T-helper 2 cell treated with Interferon-gamma antibody and Interleukin-4, amounts not matched to agents 100 ng/mL and 5 ng/mL, for 36 hours (primary cell): ENCODE measurements around the gene KCNJ15. TPM values are rescaled to one million over a fixed set of nuclear protein-coding genes. Genes with fewer than 3 reads are reported as not detected.

Source experiments
- intact Hi-C: fragments of 100-400 bp; cut with micrococcal nuclease; formaldehyde crosslinking; loops from one replicate; pipeline ENCODE4 v1.15.1; 2023
- total RNA-seq: library from RNA; stranded (reverse); gene quantifications from 2 replicates; pipeline ENCODE4 v1.2.3, GENCODE V29; 2022

The KCNJ15 gene
- total RNA-seq, 1 donor from 2014 or later = 0.05 TPM

GRCh38 chr21:38351176-38351959 lies 94.6 kb downstream of the KCNJ15 start:
- intact Hi-C loops = loop anchor here (10.0 kb wide), 1 partner anchor 637 kb away; no protein-coding TSS in a partner anchor

DNA sequence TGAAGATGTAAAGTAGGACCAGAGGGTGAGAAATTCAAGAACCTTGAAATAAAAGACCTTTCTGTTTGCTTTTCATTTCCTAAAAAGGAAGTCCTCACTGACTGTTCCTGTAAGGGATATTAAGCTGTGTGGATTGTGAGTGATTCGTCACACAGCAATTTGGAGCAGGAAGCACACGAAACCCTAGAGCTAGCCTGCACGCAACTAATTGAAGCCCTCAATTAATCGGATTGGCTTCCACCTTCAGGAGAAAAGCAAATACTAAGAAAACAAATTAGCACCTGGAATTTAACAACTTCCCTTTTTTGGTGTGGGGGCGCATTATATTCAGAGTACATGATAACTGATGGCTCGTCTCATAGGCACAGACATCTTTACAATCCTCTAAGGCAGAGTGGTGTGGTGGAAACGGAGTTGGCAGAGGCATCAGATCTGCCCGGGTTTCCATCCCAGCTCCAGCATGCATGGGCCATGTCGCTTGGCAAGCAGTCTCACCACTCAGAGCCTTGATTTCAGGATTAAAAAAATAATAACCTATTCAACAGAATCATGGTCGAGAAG lies 95.2 kb downstream of the KCNJ15 start:
- intact Hi-C loops = loop anchor here (1.0 to 10.0 kb wide), 2 partner anchors 133 to 637 kb away; no protein-coding TSS in a partner anchor

DNA sequence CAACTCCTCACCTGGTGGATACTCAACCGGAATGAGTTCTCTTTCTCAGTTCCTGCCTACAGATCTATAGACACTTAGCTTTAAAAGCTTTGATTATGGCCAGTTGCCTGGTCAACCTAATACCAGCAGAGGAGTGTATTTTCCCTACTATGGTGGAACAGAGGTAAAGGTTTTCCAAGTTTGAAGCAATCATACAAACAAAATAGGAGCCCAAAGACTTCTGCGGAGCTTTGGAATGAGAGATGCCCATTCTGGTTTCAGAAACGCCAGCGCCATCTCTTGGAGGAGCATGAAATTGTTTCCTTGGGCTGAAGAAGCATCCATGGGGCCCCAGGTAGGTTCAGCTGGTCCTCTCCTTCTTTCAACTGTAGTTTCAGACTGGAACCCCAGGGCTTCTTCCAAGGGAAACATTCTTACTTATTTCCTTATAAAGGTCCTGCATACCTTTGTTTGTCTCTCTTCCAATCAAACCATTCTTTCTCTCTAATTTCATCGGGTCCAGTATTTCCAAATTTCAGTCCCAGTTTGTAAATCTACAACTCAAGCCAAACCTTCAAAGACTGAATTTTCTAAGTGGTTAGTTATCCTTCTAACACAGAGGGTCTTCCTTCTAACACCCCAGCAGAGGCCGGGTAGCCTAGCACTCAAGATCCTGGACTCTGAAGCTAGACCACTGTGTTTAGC lies 95.9 kb downstream of the KCNJ15 start:
- intact Hi-C loops = loop anchor here (1.0 to 10.0 kb wide), 2 partner anchors 133 to 638 kb away; no protein-coding TSS in a partner anchor

- intact Hi-C loops = loop anchor here (10.0 kb wide), 1 partner anchor 639 kb away; no protein-coding TSS in a partner anchor
Observed at GRCh38 chr21:38354231-38354630, 97.4 kb downstream of the KCNJ15 start.

GRCh38 chr21:38354746-38355145 lies 98.0 kb downstream of the KCNJ15 start:
- intact Hi-C loops = loop anchor here (10.0 kb wide), 1 partner anchor 640 kb away; no protein-coding TSS in a partner anchor

DNA sequence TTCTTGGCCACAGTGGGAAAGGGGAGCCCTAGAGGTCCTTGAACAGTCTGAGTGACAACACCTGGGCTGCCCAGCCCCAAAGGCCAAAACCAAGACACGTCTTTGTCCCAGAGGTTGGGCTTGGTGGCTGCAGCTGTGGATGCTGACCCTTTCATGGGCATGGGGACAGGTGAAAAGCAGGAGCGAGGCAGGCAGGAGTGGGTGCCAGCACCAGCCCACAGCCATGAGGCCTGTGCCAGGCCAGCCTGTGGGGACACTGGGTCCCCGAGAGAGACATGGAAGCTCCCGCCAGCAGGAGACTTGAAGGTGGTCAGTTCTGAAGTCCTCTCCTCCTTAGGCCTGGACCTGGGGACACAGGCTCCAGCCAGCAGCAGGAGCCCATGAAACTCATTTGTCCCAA lies 98.6 kb downstream of the KCNJ15 start:
- intact Hi-C loops = loop anchor here (10.0 kb wide), 1 partner anchor 641 kb away; no protein-coding TSS in a partner anchor

DNA sequence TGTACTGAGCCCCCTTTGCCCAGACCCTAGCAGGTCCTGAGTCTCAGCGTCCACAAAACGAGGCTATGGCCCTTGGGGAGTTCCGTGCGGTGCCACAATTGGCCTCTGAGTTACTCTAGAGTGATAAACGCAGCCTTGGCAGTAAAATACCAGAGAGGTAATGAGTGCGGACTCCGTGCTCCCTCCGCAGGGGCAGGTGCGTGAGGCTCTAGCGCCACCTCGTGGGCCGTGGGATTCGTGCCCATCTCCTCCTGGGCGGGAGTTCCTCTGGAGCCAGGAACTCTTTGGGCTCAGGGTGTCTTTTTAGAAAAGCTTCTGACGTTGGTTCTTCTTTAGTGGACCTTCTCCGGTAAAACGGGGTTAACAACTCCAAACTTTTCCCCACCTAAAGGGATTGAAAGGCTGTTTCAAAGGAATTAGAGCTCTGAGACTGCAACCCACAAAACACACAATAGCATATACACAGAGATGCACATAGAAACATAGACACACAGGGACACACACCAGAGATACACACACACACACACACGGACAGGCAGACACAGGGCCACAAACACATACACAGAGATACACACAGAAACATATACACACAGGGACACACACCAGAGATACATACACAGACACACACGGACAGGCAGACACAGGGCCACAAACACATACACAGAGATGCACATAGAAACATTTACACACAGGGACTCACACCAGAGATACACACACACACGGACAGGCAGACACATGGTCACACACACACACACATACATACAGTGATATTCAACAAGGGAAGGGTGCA lies 99.4 kb downstream of the KCNJ15 start:
- intact Hi-C loops = loop anchor here (1.0 to 10.0 kb wide), 3 partner anchors 137 to 641 kb away; no protein-coding TSS in a partner anchor

Other genes starting within 250 kb of the KCNJ15 start
- gene ERG, start 241.5 kb downstream of the KCNJ15 start, total RNA-seq = 0.05 TPM in 1 of 2 replicates, not detected in the other